Measurements from ENCODE around the gene NPAS3.

NPAS3 gene

DNA sequence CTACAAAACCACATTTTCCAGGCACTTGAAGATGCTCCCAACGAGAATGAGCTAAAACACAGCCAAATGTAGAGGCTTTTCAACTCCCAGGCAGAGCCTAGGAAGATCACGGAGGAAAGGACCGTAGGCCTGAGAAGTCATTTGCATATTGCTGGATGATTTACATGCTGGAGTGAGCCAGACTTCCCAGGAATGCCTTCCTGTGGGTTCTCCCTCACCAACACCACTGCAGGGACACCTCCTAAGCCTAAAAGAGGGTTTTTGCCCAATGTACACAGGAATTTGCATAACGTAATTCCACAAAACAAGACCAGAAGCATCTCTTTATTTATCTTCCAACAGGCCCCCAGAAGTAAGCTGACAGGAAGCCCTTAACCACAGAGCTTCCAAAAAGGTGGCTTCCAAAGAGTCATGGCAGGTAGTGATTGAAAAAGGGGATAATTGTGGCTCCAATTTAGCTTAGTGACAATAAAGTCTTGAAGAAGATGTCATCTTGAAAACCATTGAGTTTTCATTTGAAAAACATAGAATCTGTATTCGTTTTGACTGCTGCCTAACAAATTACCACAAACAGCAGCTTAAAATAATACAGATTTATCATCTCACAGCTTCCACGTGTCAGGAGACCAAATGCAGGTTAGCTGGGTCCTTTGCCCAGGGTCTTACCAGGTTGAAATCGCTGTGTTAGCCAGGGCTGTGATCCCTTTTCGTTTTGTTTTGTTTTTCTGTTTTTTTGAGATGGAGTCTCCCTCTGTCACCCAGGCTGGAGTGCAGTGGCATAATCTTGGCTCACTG is 896.0 kb downstream of the NPAS3 start:
- H3K4me3 Mint-ChIP-seq, result no peak overlapping the region
- peaks cover 4% of the 10 kb centered on the region for H3K9me3 Mint-ChIP-seq
- peaks cover 4% of the 10 kb centered on the region for H3K36me3 Mint-ChIP-seq (ENCODE audit: low read depth)
- TF ChIP-seq, protein P1, sequence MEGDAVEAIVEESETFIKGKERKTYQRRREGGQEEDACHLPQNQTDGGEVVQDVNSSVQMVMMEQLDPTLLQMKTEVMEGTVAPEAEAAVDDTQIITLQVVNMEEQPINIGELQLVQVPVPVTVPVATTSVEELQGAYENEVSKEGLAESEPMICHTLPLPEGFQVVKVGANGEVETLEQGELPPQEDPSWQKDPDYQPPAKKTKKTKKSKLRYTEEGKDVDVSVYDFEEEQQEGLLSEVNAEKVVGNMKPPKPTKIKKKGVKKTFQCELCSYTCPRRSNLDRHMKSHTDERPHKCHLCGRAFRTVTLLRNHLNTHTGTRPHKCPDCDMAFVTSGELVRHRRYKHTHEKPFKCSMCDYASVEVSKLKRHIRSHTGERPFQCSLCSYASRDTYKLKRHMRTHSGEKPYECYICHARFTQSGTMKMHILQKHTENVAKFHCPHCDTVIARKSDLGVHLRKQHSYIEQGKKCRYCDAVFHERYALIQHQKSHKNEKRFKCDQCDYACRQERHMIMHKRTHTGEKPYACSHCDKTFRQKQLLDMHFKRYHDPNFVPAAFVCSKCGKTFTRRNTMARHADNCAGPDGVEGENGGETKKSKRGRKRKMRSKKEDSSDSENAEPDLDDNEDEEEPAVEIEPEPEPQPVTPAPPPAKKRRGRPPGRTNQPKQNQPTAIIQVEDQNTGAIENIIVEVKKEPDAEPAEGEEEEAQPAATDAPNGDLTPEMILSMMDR (IDR thresholded peaks at IDR 0.05; ENCODE audit: unreplicated experiment in 3 of 3), result no peak
- peaks cover 18% of the 10 kb centered on the region for H3K4me1 Mint-ChIP-seq
- H3K27me3 Mint-ChIP-seq (ENCODE audit: low read depth), result no peaks in the 10 kb centered on the region
- no peak overlapping the region for H3K27ac Mint-ChIP-seq

DNA sequence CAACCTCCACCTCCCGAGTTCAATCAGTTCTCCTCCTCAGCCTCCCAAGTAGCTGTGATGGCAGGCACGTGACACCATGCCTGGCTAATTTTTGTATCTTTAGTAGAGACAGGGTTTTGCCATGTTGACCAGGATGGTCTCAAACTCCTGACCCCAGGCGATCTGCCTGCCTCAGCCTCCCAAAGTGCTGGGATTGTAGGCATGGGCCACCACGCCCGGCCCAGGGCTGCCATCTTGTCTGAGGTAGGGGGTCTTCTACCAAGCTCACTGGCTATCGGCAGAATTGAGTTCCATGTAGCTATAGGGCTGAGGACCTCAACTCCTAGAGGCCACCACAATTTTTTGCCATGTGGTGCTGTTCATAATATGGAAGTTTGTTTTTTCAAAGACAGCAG is 896.6 kb downstream of the NPAS3 start:
- Mint-ChIP-seq H3K27ac (no peak overlapping the region), H3K4me3 (no peak overlapping the region)

DNA sequence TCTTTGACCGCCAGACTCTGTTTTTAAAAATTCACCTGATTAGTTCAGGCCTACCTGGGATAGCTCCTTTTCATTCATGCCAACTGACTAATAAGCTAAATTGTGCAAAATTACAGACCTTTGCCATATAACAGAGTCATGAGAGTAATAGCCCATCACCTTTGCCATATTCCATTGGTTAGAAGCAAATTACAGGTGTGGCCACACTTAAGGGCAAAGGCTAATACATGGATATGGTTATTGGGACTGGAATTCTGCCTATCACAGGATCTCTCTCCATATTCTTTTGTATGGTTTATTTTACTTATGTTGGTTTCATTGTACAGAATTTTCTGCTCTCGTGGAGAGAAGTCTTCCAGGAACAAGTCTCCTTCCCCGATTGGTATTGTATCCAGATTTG is 897.0 kb downstream of the NPAS3 start:
- Mint-ChIP-seq H3K9me3 (no peaks in the 10 kb centered on the region), H3K4me1 (peaks cover 21% of the 10 kb centered on the region), H3K4me3 (no peak overlapping the region), H3K27ac (no peak overlapping the region), H3K27me3 (ENCODE audit: low read depth) (no peaks in the 10 kb centered on the region), H3K36me3 (ENCODE audit: low read depth) (no peaks in the 10 kb centered on the region)
- TF ChIP-seq, protein P1 (IDR thresholded peaks at IDR 0.05; ENCODE audit: unreplicated experiment in 3 of 3), result no peak

More for the DNA sequence above, 896.6 kb downstream of the NPAS3 start:
- H3K36me3 Mint-ChIP-seq (ENCODE audit: low read depth), result no peaks in the 10 kb centered on the region
- no peaks in the 10 kb centered on the region for H3K27me3 Mint-ChIP-seq (ENCODE audit: low read depth)
- no peaks in the 10 kb centered on the region for H3K9me3 Mint-ChIP-seq
- TF ChIP-seq, protein P1 (IDR thresholded peaks at IDR 0.05; ENCODE audit: unreplicated experiment in 3 of 3), result no peak
- H3K4me1 Mint-ChIP-seq, result peaks cover 21% of the 10 kb centered on the region

DNA sequence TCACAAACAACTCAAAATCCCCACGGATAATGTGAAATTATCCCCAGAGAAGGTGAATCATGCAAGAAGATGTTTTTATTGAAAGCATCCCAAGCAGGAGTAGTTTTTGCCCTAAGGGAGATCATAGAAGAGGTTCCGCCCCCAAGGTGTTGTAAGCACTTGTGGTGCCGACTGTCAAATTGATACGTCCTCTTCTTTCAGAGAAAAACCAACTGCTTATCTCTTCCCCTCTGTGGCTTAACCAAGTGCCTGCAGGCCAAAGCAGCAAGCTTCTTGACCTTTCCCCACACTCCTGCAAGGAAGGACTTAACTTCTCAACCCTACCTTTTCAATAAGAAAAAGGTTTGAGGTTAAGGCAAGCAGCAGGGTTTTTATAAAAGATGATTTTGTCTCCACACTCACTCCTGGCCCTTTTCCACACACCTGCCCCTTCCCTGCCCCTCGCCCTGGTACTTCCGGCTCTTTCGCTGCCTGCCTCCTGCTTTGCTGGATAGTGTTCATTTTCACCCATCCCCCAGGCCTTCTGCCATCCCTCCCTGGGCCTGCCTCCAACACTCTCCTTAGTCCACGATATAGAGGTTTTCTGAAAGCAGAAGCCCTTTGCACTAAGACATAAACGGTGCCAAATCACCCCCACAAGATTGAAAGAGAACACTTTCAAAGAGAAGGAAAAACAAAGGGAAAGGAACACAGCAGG is 897.7 kb downstream of the NPAS3 start:
- Mint-ChIP-seq H3K27ac (no peak overlapping the region), H3K36me3 (ENCODE audit: low read depth) (no peaks in the 10 kb centered on the region), H3K9me3 (no peaks in the 10 kb centered on the region), H3K27me3 (ENCODE audit: low read depth) (no peaks in the 10 kb centered on the region), H3K4me3 (no peak overlapping the region), H3K4me1 (peaks cover 21% of the 10 kb centered on the region)
- TF ChIP-seq, protein P1 (IDR thresholded peaks at IDR 0.05; ENCODE audit: unreplicated experiment in 3 of 3), result no peak

DNA sequence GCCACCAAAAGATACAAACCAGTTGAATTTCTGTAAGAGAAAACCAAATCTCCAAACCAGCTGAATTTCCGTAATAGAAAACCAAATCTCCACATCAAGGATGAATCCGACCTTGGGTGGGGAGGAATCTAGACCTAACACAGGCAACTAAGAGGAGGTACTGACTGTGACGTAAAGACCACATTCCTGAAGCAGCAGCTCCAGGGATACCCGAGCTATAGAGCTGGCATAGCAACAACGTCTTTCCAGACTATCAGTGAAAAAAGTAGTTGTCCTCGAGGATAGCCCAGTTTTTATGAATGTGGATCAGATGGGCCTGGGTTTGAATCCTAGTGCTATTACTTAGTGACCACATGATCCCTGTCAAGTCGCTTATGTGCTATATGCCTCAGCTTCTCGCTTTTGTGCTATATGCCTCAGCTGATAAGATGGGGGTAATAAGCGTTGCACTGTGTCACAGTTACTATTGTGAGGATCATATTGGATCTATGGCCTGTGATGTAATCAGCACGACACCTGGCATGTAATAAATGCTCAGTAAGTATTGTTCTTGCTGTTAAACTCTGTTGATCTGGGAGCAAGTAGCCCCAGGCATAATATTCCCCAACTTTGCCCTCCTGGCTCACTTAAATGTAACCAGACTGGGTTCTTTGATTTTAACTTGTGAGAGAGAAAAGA is 898.4 kb downstream of the NPAS3 start:
- no peak overlapping the region for H3K4me3 Mint-ChIP-seq
- TF ChIP-seq, protein P1 (IDR thresholded peaks at IDR 0.05; ENCODE audit: unreplicated experiment in 3 of 3), result no peak
- no peaks in the 10 kb centered on the region for H3K27me3 Mint-ChIP-seq (ENCODE audit: low read depth)
- H3K27ac Mint-ChIP-seq, result no peak overlapping the region
- H3K4me1 Mint-ChIP-seq, result peaks cover 21% of the 10 kb centered on the region
- no peaks in the 10 kb centered on the region for H3K36me3 Mint-ChIP-seq (ENCODE audit: low read depth)
- no peaks in the 10 kb centered on the region for H3K9me3 Mint-ChIP-seq

All from nephron (organoid).